GM18505 (cell line): ENCODE results near the gene MYL7.
"Not testable (repeated sequence)": the region's sequence is repeated elsewhere in the genome, so short reads cannot be mapped to it uniquely, and the experiment has no call there.

Experiments used
- ATAC-seq: cut with Tn5 transposase; IDR thresholded peaks from one replicate; pipeline ENCODE4 v1.9.1; 2021; ENCODE audit not compliant: unreplicated experiment
- POLR2A ChIP-seq: IDR thresholded peaks from 4 replicates; pipeline ENCODE4 v1.6.1; 2011; ENCODE audit warnings: borderline replicate concordance; ENCODE audit not compliant: insufficient read depth, insufficient read length; ENCODE audit errors: extremely low read depth

MYL7 gene

GRCh38 chr7:44139311-44140010 lies 1.7 kb downstream of the MYL7 start:
- no peak for ATAC-seq
- no peak for TF ChIP-seq POLR2A

GRCh38 chr7:44138698-44139097 lies 2.4 kb downstream of the MYL7 start:
- no peak for TF ChIP-seq POLR2A
- ATAC-seq: no peak

- ATAC-seq: no peak
- TF ChIP-seq POLR2A: no peak
These were observed 4.4 kb downstream of the MYL7 start for GRCh38 chr7:44136731-44137130.

GRCh38 chr7:44134943-44135628 lies 6.0 kb downstream of the MYL7 start:
- no peak for TF ChIP-seq POLR2A
- no peak for ATAC-seq

GRCh38 chr7:44133295-44133694 lies 7.8 kb downstream of the MYL7 start:
- ATAC-seq: no peak
- TF ChIP-seq POLR2A: no peak

GRCh38 chr7:44132039-44132438 lies 9.1 kb downstream of the MYL7 start:
- no peak for ATAC-seq
- TF ChIP-seq POLR2A: no peak

- no peak for ATAC-seq
- no peak for TF ChIP-seq POLR2A
These were observed 9.7 kb downstream of the MYL7 start for GRCh38 chr7:44131173-44132029.

- no peak for ATAC-seq
- no peak for TF ChIP-seq POLR2A
These were observed 12.2 kb downstream of the MYL7 start for GRCh38 chr7:44128721-44129582.

GRCh38 chr7:44127161-44127560 lies 14.0 kb downstream of the MYL7 start:
- TF ChIP-seq POLR2A: no peak
- no peak for ATAC-seq

- ATAC-seq: not testable (repeated sequence)
These were observed 14.6 kb downstream of the MYL7 start for GRCh38 chr7:44126574-44126973.

- TF ChIP-seq POLR2A: no peak
- ATAC-seq: no peak
These were observed 16.3 kb downstream of the MYL7 start for GRCh38 chr7:44124822-44125202.

GRCh38 chr7:44123190-44124003 lies 17.7 kb downstream of the MYL7 start, which contains the start of gene POLD2:
Gene POLD2 (minus strand): TSS chr7:44123548. CDS start chr7:44122053, 1,495 bp downstream.
- ATAC-seq: peak; percentile 99
- TF ChIP-seq POLR2A: peak; percentile 71
